Stimulated activated CD4-positive, alpha-beta T cell treated with anti-CD3 and anti-CD28 coated beads, TNF-alpha, amount 100 ng/mL, for 24 hours (primary cell): Measurements from ENCODE around the gene RAB17.
"Not testable (repeated sequence)": the region's sequence is repeated elsewhere in the genome, so short reads cannot be mapped to it uniquely, and the experiment has no call there.

Source experiments
- DNase-seq, 3 experiments: peaks; one replicate each; pipeline ENCODE4 v3.0.0-alpha.2; 2020; ENCODE audit warnings: low read depth in 3 of 3

RAB17 gene

GRCh38 chr2:237599465-237600110 is 9.1 kb upstream of the RAB17 start:
- no peak for DNase-seq

GRCh38 chr2:237598468-237599208 is 8.1 kb upstream of the RAB17 start:
- no peak for DNase-seq

GRCh38 chr2:237597196-237598145 is 6.9 kb upstream of the RAB17 start:
- no peak for DNase-seq

GRCh38 chr2:237596520-237597195 is 6.1 kb upstream of the RAB17 start:
- no peak for DNase-seq

- DNase-seq, result not testable (repeated sequence)
Measured at GRCh38 chr2:237595829-237596519, 5.4 kb upstream of the RAB17 start.

GRCh38 chr2:237594514-237594871 is 4.0 kb upstream of the RAB17 start:
- no peak for DNase-seq

GRCh38 chr2:237593596-237594320 is 3.2 kb upstream of the RAB17 start:
- DNase-seq, result no peak

GRCh38 chr2:237593036-237593435 is 2.5 kb upstream of the RAB17 start:
- no peak for DNase-seq

- DNase-seq, result no peak
Measured at GRCh38 chr2:237592425-237592980, 2.0 kb upstream of the RAB17 start.

GRCh38 chr2:237591141-237591881 is 777 bp upstream of the RAB17 start:
- no peak for DNase-seq

- DNase-seq, result no peak
Measured at GRCh38 chr2:237588044-237588696, 2.4 kb downstream of the RAB17 start.

GRCh38 chr2:237585590-237586221 is 4.8 kb downstream of the RAB17 start:
- DNase-seq, result no peak

GRCh38 chr2:237583385-237584295 is 6.9 kb downstream of the RAB17 start:
- DNase-seq, result no peak

- DNase-seq, result peak in 2 of 3 experiments; percentile 14 to 36
Measured at GRCh38 chr2:237581751-237582746, 8.5 kb downstream of the RAB17 start.

- no peak for DNase-seq
Measured at GRCh38 chr2:237581326-237581725, 9.2 kb downstream of the RAB17 start.
